Activated naive CD4-positive, alpha-beta T cell treated with anti-CD3 and anti-CD28 coated beads for 36 hours (primary cell): ENCODE data around the gene AP4S1. TPM values are rescaled to one million over a fixed set of nuclear protein-coding genes. Genes with fewer than 3 reads are reported as not detected.
"Not testable (repeated sequence)": the region's sequence is repeated elsewhere in the genome, so short reads cannot be mapped to it uniquely, and the experiment has no call there.

Source experiments
- CTCF ChIA-PET: fragments of 350-600 bp; sonication (Branson Sonifier 250); formaldehyde crosslinking; loops from one replicate; lab custom pipeline; 2021; ENCODE audit warnings: antibody characterized with exemption; lab: Charles Lee
- DNase-seq: peaks from one replicate; pipeline ENCODE4 v3.0.0-alpha.2; 2020
- H3K27ac Mint-ChIP-seq: one replicate; pipeline ENCODE4 v1.8.0; 2021; ENCODE audit warnings: mild to moderate bottlenecking, mixed read lengths
- H3K27me3 Mint-ChIP-seq: one replicate; pipeline ENCODE4 v1.8.0; 2021; ENCODE audit warnings: low read depth, mixed read lengths
- H3K36me3 Mint-ChIP-seq: one replicate; pipeline ENCODE4 v1.8.0; 2021; ENCODE audit warnings: low read depth, mixed read lengths
- H3K4me1 Mint-ChIP-seq: one replicate; pipeline ENCODE4 v1.8.0; 2021; ENCODE audit warnings: low read depth, mixed read lengths
- H3K4me3 Mint-ChIP-seq: one replicate; pipeline ENCODE4 v1.8.0; 2021; ENCODE audit warnings: mild to moderate bottlenecking, moderate library complexity, mixed read lengths
- H3K9me3 Mint-ChIP-seq: one replicate; pipeline ENCODE4 v1.8.0; 2021; ENCODE audit warnings: mixed read lengths
- intact Hi-C: fragments of 100-400 bp; cut with micrococcal nuclease; formaldehyde crosslinking; loops from one replicate; pipeline ENCODE4 v1.15.1; 2023
- total RNA-seq, 2 experiments: library from RNA; stranded (reverse); gene quantifications; one replicate each; pipeline ENCODE4 v1.2.3, GENCODE V29; 2021

The AP4S1 gene
- total RNA-seq, 2 experiments from 2014 or later, result 1.6 to 2.9 TPM

DNA sequence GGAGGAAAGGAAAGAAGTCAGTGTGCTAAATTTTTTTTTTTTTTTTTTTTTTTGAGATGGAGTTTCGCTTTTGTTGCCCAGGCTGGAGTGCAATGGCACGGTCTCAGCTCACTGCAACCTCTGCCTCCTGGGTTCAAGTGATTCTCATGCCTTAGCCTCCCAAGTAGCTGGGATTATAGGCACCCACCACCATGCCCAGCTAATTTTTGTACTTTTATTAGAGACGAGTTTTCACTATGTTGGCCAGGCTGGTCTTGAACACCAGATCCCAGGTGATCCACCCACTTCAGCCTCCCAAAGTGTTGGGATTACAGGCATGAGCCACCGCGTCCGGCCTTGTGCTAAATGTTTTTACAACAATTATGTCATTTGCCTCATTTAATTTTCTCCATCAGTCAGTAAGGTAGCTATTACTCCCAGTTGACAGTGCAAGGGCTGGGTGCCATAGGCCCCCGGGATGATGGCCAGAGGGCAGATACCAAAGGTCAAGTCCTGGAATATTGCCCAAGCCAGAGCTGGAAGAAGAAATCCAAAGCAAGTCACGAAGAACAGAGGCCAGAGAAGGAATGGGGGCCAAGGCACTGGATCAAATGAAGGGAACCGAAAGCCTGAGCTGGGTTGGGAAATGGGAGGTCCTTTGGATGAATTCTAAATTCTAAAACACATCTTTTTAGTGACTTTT lies 27.6 kb downstream of the AP4S1 start:
- intact Hi-C loops, H3K4me1 Mint-ChIP-seq, H3K36me3 Mint-ChIP-seq, H3K27me3 Mint-ChIP-seq, H3K27ac Mint-ChIP-seq, H3K4me3 Mint-ChIP-seq, DNase-seq, H3K9me3 Mint-ChIP-seq: not testable (repeated sequence)
- CTCF ChIA-PET, result interaction anchor here (0.6 to 1.2 kb wide), 2 partner anchors 29 to 53 kb away, joined by 3 to 4 read pairs; no protein-coding TSS in a partner anchor

DNA sequence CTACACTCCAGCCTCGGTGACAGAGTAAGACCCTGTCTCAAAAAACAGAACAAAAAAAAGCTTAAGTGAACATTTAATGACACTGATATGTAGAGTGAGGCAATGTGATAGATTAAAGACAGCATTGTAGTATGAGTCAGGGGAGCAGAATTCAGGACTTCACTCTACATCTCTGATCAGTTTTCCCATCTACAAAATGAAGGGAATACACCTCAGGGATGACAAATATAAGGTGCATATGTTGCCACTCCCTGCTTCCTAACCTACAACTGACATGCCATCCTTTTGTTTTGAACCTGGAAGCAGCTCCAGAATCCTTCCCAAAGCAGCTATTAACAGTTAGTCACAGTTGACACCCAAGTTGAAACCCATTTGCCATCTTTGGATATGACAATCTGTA lies 31.6 kb downstream of the AP4S1 start:
- Mint-ChIP-seq H3K9me3 (no peaks in the 10 kb centered on the region), H3K36me3 (no peaks in the 10 kb centered on the region), H3K27me3 (no peaks in the 10 kb centered on the region), H3K4me1 (peaks cover 13% of the 10 kb centered on the region), H3K4me3 (no peak overlapping the region), H3K27ac (no peak overlapping the region)
- CTCF ChIA-PET, result interaction anchor here (1.0 to 1.2 kb wide), 2 partner anchors 26 to 33 kb away, joined by 3 to 4 read pairs; no protein-coding TSS in a partner anchor
- DNase-seq, result no peak
- intact Hi-C loops, result no loop called here

GRCh38 chr14:31057701-31058364 lies 32.4 kb downstream of the AP4S1 start:
- Mint-ChIP-seq H3K4me3 (no peak overlapping the region), H3K27me3 (no peaks in the 10 kb centered on the region), H3K36me3 (no peaks in the 10 kb centered on the region), H3K4me1 (peaks cover 13% of the 10 kb centered on the region), H3K27ac (no peak overlapping the region), H3K9me3 (no peaks in the 10 kb centered on the region)
- CTCF ChIA-PET, result interaction anchor here (1.2 kb wide), 1 partner anchor 25 kb away, joined by 3 read pairs; no protein-coding TSS in a partner anchor
- intact Hi-C loops, result no loop called here
- no peak for DNase-seq

GRCh38 chr14:31059152-31059924 lies 33.9 kb downstream of the AP4S1 start:
- H3K4me1 Mint-ChIP-seq, result peaks cover 13% of the 10 kb centered on the region
- intact Hi-C loops, result no loop called here
- no peaks in the 10 kb centered on the region for H3K27me3 Mint-ChIP-seq
- no peaks in the 10 kb centered on the region for H3K36me3 Mint-ChIP-seq
- DNase-seq, result no peak
- no peaks in the 10 kb centered on the region for H3K9me3 Mint-ChIP-seq
- CTCF ChIA-PET, result interaction anchor here (0.6 to 1.0 kb wide), 2 partner anchors 23 to 78 kb away, joined by 3 read pairs; no protein-coding TSS in a partner anchor
- no peak overlapping the region for H3K4me3 Mint-ChIP-seq
- no peak overlapping the region for H3K27ac Mint-ChIP-seq

DNA sequence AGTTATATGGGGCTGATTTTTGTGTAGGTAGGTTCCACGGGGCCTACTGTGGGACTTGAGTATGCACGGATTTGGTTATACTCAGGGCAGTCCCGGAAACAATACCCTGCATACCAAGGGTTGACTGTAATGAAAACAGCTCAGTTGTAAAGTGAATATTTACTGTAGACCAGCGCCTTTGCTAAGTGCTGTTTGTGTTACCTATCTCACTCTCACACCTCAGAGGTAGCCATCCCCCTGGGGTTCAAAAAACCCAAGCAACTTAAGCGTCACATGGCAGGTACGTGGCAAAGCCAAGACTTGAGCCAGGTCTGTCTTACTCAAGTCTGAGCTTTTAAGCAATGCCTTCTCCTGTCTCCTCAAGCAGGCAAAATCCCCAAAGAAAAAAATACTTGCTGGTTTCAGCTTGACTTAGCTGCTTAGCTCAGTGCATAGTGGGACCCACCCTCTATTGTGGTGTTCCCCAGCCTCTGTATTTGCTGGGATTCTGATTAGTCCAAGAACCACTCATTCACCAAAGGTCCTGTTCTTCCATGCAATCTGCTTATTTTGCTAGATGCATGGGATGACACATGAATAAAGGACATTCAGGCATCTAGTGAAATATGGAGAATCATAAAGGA lies 34.9 kb downstream of the AP4S1 start:
- DNase-seq, result no peak
- Mint-ChIP-seq H3K27ac (no peak overlapping the region), H3K9me3 (no peaks in the 10 kb centered on the region), H3K4me3 (no peak overlapping the region), H3K36me3 (no peaks in the 10 kb centered on the region), H3K4me1 (peaks cover 13% of the 10 kb centered on the region), H3K27me3 (no peaks in the 10 kb centered on the region)
- intact Hi-C loops, result no loop called here
- CTCF ChIA-PET, result no interaction called here

DNA sequence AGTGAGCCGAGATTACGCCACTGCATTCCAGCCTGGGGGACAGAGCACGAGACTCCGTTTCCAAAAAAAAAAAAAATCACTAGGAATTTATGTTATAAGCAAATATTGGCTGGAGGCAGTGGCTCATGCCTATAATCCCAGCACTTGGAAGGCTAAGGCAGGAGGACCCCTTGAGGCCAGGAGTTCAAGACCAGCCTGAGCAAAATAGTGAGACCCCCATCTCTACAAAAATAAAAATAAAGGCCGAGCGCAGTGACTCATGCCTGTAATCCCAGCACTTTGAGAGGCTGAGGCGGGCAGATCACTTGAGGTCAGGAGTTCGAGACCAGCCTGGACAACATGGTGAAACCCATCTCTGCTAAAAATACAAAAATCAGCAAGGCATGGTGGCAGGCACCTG lies 37.5 kb downstream of the AP4S1 start:
- H3K27ac Mint-ChIP-seq, H3K4me3 Mint-ChIP-seq, H3K36me3 Mint-ChIP-seq, H3K4me1 Mint-ChIP-seq, H3K27me3 Mint-ChIP-seq, intact Hi-C loops, H3K9me3 Mint-ChIP-seq, DNase-seq, CTCF ChIA-PET: not testable (repeated sequence)

DNA sequence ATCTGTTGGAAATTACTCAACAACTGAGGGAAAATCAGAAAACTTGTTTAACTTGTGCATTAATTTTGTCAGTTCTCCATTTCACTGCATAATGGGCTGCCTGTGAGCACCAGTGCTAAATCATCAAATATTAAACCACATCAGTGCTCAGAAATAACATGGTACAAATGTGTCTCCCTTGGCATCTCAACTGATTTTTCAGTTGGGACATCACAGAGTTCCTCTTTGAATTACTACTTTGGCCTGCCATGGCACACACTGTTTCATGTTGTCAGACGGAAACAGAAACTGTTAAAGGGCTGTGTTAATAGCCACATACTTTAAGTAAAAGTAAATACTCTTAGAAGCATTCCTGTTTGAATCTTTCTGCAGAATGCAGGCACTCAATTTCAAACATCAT lies 42.8 kb downstream of the AP4S1 start:
- H3K4me3 Mint-ChIP-seq, result no peak overlapping the region
- CTCF ChIA-PET, result interaction anchor here (0.6 to 0.7 kb wide), 2 partner anchors 33 to 93 kb away, joined by 3 to 4 read pairs; no protein-coding TSS in a partner anchor
- H3K27ac Mint-ChIP-seq, result no peak overlapping the region
- H3K9me3 Mint-ChIP-seq, result no peaks in the 10 kb centered on the region
- no peaks in the 10 kb centered on the region for H3K27me3 Mint-ChIP-seq
- H3K36me3 Mint-ChIP-seq, result peaks cover 4% of the 10 kb centered on the region
- no peaks in the 10 kb centered on the region for H3K4me1 Mint-ChIP-seq
- DNase-seq, result no peak
- intact Hi-C loops, result no loop called here

GRCh38 chr14:31069343-31069742 lies 43.9 kb downstream of the AP4S1 start:
- Mint-ChIP-seq H3K4me3 (no peak overlapping the region), H3K36me3 (peaks cover 7% of the 10 kb centered on the region), H3K27ac (no peak overlapping the region), H3K9me3 (no peaks in the 10 kb centered on the region), H3K27me3 (no peaks in the 10 kb centered on the region), H3K4me1 (no peaks in the 10 kb centered on the region)
- CTCF ChIA-PET, result no interaction called here
- no peak for DNase-seq
- intact Hi-C loops, result no loop called here

GRCh38 chr14:31070431-31070830 lies 45.0 kb downstream of the AP4S1 start:
- intact Hi-C loops, result no loop called here
- no peaks in the 10 kb centered on the region for H3K27me3 Mint-ChIP-seq
- CTCF ChIA-PET, result interaction anchor here (1.0 to 1.2 kb wide), 2 partner anchors 12 to 20 kb away, joined by 3 to 5 read pairs; no protein-coding TSS in a partner anchor
- no peak for DNase-seq
- peaks cover 11% of the 10 kb centered on the region for H3K36me3 Mint-ChIP-seq
- no peak overlapping the region for H3K4me3 Mint-ChIP-seq
- H3K4me1 Mint-ChIP-seq, result no peaks in the 10 kb centered on the region
- peaks cover 2% of the 10 kb centered on the region for H3K9me3 Mint-ChIP-seq
- no peak overlapping the region for H3K27ac Mint-ChIP-seq

DNA sequence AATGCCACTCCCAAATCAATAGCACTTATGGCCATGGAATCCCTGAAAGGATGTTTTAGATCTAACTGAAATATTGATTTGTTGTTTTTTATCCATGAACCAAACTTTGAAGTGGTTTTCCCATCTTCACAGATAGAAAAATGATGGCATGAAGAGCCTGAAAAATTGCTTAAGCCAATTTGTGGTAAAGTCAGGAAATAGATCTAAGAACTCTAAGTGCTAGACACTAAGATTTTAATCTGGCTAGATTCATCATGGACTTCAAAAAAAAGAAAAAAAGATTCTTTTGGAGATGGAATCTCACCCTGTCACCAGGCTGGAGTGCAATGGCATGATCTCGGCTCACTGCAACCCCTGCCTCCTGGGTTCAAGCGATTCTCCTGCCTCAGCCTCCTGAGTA lies 45.7 kb downstream of the AP4S1 start:
- CTCF ChIA-PET, result no interaction called here
- no peak for DNase-seq
- Mint-ChIP-seq H3K27ac (no peak overlapping the region), H3K4me3 (no peak overlapping the region), H3K4me1 (no peaks in the 10 kb centered on the region), H3K9me3 (peaks cover 2% of the 10 kb centered on the region), H3K27me3 (no peaks in the 10 kb centered on the region), H3K36me3 (peaks cover 13% of the 10 kb centered on the region)
- intact Hi-C loops, result no loop called here

GRCh38 chr14:31075144-31075543 lies 49.7 kb downstream of the AP4S1 start:
- no peak for DNase-seq
- H3K4me3 Mint-ChIP-seq, result no peak overlapping the region
- no peak overlapping the region for H3K27ac Mint-ChIP-seq
- intact Hi-C loops, result no loop called here
- H3K4me1 Mint-ChIP-seq, result no peaks in the 10 kb centered on the region
- CTCF ChIA-PET, result no interaction called here
- H3K27me3 Mint-ChIP-seq, result no peaks in the 10 kb centered on the region
- H3K36me3 Mint-ChIP-seq, result peaks cover 10% of the 10 kb centered on the region
- peaks cover 2% of the 10 kb centered on the region for H3K9me3 Mint-ChIP-seq

DNA sequence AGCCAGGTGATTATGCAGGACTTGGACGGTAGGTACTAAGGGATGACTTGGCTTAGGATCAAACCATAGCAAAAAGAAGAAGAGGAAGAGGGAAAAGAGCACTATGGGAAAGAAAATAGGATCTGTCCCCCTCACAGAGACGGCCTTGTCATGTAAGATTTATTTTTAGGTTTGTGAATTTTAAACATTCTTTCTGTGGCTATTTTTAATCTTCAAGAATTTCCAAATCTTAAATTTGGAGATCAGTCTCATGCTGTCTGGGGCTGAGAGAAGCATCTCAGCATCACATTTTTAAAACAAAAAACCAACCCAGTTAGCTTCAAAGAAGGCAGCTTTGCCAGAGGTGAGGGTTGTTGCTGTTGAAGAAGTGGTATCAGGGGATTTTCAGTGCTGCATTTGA lies 53.3 kb downstream of the AP4S1 start:
- H3K27me3 Mint-ChIP-seq, result no peaks in the 10 kb centered on the region
- intact Hi-C loops, result no loop called here
- peaks cover 2% of the 10 kb centered on the region for H3K9me3 Mint-ChIP-seq
- peaks cover 9% of the 10 kb centered on the region for H3K36me3 Mint-ChIP-seq
- DNase-seq, result no peak
- no peaks in the 10 kb centered on the region for H3K4me1 Mint-ChIP-seq
- CTCF ChIA-PET, result interaction anchor here (1.0 kb wide), 1 partner anchor 248 kb away, joined by 3 read pairs; no protein-coding TSS in a partner anchor
- no peak overlapping the region for H3K27ac Mint-ChIP-seq
- H3K4me3 Mint-ChIP-seq, result no peak overlapping the region
